NCI-H2081 treated with DMSO at 0.1 percent for 48 hours (cell line): Measurements from ENCODE around the gene OCSTAMP.

Experiments
- DNase-seq: peaks from one replicate; lab custom pipeline; 2025; lab: John Stamatoyannopoulos, UW

OCSTAMP gene, protein sequence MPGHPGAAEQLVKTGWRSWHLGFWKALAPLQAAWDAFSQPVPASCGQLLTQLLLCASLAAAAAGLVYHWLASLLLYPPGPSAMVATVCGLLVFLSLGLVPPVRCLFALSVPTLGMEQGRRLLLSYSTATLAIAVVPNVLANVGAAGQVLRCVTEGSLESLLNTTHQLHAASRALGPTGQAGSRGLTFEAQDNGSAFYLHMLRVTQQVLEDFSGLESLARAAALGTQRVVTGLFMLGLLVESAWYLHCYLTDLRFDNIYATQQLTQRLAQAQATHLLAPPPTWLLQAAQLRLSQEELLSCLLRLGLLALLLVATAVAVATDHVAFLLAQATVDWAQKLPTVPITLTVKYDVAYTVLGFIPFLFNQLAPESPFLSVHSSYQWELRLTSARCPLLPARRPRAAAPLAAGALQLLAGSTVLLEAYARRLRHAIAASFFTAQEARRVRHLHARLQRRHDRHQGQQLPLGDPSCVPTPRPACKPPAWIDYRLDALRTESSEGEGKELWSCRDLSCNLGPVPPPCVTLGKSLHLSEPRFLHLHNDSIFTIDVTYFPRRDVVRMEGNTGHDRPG

DNA sequence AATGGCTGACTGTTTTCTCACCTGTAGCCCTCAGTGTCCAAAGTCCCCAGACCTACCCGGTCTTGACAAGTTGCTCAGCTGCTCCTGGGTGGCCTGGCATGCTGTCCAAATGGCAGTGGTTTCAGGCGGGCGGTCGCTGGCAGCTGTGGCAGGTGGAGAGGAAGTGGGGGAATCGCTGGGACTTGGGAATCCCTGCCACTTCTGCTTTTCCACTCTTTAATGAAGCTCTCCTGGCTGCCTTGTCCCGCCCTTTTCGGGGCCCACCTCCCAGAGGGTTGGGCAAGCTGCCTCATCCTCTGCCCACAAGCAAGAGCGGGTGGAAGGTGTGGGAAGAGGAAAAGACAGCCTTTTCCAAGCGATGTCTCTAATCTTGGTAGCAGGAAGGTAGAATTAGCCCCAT is at the start of gene OCSTAMP:
Gene OCSTAMP (minus strand): TSS at position 194 of the 400 bp plus-strand sequence. CDS start 94 bp downstream, at position 100.
- no peak for DNase-seq

DNA sequence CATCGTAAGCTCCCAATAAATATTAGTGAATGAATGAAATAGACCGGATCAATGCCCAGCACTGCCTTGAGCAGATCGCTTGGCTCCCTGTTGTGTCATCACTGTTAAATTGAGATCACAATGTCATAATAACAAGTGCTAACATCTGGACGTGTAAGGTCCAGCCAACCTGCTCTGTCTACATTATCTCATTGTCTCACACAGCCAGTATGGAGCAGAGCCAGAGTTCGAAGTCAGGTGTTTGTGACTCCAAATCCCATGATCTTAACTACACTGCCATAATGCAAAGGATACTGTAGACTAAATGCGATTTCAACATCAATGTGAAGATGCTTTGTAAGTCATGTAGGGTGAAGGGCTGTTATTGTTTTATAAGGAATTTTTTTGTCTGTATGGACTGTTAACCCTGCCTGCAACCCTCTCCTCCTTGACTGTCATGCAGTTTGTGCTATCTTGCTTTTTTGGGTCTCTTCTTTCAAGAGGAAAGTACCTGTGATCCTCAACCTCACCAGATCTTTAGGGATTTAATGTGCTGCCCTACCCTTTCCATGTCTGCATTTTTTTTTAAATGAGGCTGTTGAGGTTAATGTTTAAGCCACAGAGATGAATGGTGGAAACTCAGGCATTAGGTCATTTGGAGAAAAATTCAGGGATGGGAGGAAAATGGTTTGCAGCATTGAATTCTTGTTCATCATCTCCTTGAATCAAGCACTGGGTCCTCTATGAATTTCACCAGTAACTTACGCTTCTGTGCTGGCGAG is 49.0 kb upstream of the OCSTAMP start:
- DNase-seq = no peak

DNA sequence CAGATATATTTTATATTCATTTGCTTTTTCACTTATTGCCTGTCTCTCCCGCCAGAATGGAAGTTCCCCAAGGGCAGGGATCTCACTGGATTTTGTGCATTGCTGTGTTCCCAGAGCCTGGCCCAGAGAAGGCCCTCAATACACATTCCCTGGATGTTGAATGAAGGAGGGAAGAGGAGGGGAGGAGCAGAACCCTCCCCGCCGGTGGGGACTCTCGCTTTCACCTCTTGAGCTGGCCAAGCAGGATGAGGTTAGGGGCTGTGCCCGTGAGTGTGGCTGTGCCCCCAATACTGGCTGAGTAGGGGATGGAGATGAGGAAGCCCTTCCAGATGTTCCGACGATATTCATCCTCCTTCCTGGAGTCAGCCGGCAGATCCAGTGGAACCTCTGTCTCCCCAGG is 45.5 kb upstream of the OCSTAMP start:
- no peak for DNase-seq

DNA sequence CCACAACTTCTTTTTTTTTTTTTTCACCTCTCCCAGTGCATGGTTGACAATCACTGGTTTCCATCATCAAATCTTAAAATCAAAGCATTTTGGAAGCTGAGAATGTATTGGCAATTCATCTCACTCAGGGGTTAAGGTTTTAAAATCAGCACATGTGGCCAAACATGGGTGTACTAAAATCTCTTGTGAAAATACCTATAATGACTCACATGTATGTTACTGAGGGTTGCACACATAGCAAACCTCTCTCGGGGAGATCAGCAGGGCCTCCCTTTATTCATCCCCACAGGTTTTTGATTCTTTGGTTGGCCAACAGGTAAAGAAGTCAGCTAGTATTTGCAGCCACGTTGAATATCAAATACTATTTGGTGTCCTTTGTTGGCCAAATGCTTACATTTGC is 44.3 kb upstream of the OCSTAMP start:
- DNase-seq = no peak

DNA sequence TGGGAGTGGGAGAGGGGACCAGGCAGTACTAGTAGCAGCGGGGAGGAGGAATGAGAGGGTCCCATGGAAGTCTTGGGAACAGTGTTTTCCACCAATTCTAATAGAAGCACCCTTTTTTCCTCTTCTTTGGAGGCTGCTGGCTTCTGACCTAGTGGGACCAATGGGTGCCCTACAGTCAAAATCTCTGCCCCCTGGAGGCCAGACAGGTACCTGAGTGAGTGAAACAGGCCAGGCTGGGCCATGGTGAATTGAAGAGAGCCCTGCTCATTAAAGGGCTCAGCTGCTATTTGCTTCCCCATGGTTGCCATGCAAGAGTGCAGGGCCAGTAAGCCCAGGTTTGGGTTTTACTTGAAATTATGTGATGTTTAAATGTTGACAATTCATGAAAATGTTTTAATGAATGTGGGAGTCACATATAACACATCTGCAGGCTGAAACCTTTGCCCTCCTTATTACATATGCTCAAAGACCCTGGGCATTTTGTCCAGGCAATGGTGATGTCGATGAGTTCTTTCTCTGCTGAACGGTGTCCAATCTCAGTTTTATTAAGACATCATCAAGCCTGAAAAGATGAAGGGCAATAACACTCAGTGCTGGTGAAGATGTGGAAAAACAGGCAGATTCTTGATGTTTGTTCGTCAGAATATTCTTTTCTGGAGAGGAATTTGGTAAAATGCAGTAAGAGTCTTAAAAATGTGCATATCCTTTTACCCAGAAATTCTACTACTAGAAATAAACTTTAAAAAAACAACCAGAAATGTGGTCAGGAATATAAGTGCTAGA is 42.3 kb upstream of the OCSTAMP start:
- no peak for DNase-seq

DNA sequence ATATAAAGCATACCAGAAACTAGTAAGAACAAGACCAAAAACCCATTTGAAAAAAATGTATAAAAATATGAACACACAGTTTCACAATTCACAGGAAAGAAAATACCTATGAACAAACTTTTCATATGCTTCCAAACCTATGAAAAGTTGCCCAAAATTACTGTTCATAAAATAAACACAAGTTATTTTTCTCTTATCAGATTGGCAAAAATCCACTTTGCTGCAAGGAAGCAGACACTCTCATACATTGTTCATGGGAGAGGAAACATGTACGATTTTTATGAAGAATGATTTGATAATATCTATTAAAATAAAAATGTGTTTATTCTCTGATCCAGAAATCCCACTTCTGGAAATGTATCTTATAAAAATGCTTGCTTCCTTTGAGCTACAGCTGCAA is 40.0 kb upstream of the OCSTAMP start:
- DNase-seq = no peak

DNA sequence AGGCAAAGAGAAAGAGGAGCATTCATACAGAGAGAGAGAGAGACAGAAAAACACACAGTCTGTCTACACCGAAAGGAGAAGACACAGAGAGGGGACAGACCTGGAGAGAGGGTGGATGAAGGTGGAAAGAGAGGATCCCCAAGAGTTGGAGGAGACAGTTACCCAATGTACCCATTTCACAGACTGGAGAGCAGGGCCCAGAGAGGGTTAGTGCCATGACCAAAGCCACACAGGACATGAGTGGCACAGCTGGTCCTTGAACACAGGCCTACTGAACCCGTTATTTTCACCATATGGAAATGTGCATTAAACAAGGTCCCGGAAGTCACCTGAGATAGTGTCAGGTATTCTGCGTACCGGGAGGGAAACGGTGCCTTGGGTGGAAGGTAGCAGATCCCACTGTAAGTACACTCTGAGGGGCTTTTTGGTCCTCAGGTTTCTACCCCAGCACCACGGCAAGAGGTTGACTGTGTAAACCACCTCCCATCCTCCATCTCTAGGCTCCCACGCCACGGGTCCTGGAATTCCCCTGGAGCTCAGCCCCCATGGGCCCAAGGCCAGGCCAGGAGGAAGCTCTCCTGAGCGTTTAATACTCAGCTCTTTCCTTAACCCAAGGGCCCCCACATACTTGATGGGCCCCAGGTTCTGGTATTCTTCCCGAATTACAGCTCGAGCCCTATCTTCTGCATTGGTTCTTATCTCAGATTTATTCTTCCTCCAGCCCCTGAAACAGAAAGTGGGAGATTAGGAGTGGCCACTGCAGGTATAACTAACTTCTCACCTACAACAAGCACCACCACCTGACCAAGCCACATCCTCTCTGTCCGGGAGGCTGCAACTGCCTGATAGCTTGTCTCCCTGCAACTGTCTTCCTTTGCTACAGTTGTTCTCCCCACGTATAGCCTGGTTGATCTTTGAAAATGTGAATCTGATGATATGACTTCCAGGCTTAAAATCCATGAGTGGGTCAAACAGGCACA is 38.4 kb upstream of the OCSTAMP start:
- DNase-seq = no peak

DNA sequence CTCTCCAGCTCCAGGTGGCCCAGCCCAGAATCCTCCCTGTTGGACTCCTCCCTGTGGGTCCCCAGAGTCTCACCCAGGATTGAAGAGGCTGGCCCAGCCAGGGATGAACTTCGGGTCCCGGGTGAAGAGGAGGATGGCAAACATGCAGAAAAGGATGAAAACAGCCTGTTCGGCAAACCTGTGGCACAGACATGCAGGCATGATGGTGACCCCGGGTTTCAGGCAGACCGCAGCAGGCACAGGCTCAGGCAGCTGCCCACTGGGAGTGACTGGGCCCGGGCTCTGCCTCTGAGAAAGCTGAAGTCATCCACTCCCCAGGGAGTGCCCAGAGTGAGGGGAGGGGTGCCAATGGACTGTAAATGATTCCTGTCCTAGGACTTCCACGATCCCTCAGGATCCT is 37.5 kb upstream of the OCSTAMP start:
- no peak for DNase-seq

DNA sequence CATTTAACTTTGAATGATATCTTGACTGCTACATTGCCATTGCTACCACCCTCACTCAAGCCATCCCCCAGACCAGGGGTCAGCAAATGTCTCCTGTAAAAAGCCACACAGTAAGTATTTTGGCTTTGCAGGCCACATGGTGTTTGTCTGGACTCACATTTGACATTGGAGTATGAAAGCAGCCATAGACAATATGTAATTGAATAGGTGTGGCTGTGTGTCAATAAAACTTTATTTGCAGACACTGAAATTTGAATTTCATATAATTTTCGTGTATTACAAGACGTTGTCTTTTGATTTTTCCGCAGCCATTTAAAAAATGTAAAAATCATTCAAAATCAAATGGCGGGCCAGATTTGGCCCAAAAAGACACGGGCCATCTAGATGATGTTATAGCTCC is 36.3 kb upstream of the OCSTAMP start:
- DNase-seq = no peak

DNA sequence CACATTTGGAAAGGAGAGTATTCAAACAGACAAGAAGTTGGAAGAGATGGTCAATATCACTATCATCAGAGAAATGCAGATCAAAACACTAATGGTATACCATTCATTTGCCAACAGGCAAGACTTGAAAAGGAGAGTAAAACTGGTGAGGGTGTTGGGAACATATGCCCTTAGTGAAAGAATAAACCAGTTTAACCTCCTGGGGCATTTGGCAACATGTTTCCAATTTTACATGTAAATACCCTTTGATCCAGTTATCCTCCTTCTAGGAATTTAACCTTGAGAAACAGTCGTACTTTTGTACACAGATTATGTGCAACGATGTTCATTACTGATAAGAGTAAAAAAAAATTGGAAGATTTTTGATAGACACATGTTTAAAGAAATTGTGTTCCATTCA is 34.1 kb upstream of the OCSTAMP start:
- DNase-seq = no peak

DNA sequence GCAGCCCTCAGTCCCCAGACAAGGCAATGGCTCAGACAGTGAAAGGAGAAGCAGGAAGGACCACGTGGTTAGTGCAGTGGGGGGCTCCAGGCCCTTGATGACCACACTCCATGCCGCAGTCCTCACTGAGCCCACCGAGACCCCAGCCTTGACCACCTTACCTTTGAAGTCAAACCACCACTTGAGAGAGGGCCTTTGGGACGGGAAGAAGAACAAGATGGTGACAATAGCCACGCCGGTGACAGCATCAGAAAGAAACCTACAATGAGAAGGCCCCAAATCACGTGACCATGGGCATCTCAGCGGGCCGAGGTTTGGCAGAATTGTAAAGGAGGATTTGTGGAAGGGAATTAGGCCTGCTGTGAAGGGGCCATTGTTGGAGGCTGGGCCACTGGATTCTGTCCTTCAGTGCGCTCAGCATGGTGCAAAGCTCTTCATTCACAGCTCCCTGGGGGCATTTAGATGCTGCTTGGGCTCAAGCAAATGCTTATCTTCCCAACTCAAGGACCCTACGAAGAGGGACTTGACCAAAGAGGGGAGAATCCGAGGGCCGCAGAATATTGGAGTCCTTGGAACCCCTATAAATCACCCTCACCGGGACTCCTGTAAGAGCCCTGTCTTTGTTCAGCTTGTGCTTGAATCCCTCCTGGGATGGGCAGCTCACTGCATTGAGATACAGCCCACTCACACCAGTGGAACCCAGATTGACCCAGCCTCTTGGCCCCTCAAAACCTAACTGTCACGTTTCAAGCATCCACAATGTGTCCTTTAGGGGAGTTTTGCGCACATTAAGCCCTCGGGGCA is 33.2 kb upstream of the OCSTAMP start:
- no peak for DNase-seq

DNA sequence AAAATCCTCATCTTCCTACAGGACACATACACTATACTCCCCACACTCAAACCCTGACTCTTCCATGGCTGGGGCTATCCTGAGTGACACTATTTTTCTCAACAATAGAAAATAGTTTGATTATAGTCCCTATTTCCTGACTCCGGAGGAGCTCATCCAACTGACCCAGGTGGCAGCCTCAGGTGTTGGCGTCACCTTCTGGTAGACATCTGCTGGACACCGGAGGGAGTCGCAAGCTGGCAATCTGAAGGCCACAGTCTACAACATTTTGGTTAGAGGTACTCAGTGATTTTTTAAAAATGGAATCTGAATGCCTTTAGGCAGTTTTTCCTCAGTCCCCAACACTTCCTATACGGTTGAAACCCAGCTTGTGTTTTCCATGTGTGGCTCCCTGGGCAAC is 32.2 kb upstream of the OCSTAMP start:
- no peak for DNase-seq

DNA sequence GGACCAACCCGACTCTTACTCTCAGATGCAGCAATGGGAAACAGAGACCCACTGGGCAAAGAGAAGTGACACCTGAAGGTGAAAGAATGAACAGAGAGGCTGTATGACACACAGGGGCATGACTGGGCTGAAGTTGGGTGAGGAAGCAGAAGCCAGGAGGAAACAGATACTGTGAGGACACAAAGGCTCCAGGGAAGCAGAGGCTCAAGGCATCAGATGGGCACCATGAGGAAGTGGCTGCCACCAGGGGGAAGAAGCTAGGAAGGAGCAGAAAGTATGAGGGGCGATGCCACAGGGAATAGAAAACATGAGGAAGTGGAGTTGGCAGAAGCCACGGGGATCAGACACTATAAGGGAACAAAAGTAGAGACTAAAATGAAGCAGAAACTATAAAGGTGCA is 30.9 kb upstream of the OCSTAMP start:
- no peak for DNase-seq

DNA sequence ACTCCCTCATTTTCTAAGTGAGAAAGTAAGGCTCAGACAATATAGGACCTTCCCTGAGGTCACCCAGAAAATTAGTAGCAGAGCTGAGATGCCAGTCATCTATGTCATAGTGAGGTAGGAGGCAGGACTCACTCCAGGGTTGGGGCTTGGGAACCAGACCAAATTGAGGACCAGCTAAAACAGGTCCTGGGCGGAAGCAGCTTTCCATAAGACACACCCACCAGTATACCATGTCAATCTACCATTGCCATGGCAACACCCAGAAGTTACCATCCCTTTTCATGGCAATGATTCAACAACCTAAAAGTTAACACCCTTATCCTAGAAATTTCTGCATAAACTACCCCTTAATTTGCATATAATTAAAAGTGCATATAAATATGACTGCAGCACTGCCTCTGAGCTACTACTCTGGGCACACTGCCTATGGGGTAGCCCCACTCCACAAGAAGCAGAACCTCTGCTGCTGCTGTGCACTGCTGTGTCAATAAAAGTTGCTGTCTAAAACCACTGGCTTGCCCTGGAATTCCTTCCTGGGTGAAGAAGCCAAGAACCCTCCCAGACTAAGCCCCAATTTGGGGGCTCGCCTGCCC is 30.3 kb upstream of the OCSTAMP start:
- no peak for DNase-seq

DNA sequence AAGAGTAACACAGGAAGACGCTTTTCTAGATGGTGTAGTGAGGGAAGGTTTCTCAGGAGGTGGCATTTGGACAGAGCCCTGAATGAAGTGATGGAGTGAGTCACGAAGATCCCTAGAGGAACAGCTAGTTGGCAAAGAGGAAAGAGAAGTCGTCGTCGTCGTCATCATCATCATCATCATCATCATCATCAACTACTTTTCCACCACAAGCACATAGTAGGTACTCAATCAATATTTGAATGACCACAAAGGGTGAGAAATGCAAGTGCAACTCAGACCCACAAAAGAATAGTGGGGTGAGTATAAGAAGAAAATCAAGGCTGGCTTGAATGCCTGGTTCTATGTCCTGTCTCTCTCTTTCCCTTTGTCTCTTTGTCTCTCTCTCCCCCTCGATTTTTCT is 28.3 kb upstream of the OCSTAMP start:
- no peak for DNase-seq

DNA sequence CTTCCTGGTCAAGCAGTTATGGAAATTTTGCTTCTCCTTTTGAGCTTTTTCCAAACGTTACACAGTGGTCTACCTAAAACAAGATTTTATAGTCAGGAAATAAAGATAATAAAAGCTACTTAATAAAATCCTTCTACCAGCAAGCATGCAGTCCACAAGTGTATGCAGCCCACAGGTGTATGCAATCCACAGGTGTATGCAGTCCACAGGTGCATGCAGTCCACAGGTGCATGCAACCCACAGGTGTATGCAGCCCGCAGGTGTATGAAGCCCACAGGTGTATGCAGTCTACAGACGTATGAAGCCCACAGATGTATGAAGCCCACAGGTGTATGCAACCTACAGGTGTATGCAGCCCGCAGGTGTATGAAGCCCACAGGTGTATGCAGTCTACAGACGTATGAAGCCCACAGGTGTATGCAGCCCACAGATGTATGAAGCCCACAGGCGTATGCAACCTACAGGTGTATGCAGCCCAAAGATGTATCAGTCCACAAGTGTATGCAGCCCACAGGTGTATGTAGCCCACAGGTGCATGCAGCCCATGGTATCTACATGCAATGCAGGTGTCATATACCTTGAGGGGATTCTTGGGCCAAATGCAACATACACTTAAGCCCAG is 26.4 kb upstream of the OCSTAMP start:
- DNase-seq = no peak

DNA sequence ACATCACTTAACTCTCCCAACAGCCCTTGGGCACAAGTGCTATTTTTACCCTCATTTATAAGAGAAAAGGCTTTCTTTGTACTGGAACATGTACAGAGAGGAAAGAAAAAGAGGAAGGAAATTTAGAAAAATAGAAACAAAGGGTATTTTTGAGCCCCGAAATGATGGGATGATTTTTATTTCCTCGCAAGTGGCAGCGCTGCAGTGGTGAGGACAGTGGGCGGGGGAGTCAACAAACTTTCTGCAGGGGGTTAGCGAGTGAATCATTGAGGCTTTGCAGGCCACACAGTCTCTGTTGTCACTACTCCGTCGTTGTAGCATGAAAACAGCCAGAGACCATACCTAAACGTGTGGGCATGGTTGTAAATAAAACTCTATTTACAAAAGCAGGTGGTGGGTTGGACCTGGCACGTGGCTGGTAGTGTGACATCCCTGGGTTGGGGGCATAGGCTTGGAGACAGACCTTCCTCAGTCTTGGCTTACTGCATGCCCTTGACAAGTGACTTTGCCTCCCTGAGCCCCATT is 25.5 kb upstream of the OCSTAMP start:
- DNase-seq = no peak

DNA sequence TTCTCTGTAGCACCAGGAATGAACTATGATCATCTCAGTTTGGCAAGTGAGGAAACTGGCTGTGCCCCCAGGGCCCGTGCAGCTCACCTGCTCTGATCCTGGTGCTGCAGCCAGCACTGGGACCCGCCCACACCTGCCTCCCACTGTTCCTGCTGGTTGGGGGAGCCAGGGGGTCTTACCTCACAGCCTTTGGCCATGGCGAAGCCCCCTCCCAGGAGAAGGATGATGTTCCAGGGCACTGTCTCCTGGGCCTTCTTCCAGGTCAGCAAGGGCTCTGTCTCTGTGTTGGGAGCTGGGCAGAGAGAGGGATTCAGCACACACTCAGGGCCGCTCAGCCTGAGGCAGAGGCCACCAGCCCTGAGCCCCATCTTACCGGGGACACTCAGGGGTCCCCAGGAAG is 24.9 kb upstream of the OCSTAMP start:
- no peak for DNase-seq
